Stomach (tissue), 4 donors: ENCODE data around the gene ATP5MC3.

Source experiments
- EP300 ChIP-seq: sonication (generic); formaldehyde crosslinking; IDR thresholded peaks from one replicate; pipeline ENCODE4 v1.6.1; 2017; ENCODE audit warnings: antibody characterized with exemption
- POLR2A ChIP-seq, 4 donors: fragments of 450-650 bp; IDR thresholded peaks; one replicate each; pipeline ENCODE4 v1.6.1; 2016; ENCODE audit warnings: antibody characterized with exemption in 4 of 4, control low read depth in 2 of 4, mild to moderate bottlenecking in 1 of 4, moderate library complexity in 1 of 4
- POLR2AphosphoS5 ChIP-seq, 3 donors: sonication (generic); formaldehyde crosslinking; IDR thresholded peaks; one replicate each; pipeline ENCODE4 v1.6.1; 2016; ENCODE audit warnings: antibody characterized with exemption in 3 of 3
- TF ChIP-seq, protein P1 (sequence below), 7 experiments: fragments of 450-650 bp in 4 of 7; fragments of 200-600 bp in 3 of 7; sonication (generic) in 3 of 7; IDR thresholded peaks; one replicate each; pipeline ENCODE4 v1.5.1; 2016 to 2019; ENCODE audit warnings: antibody characterized with exemption in 7 of 7, control low read depth in 2 of 7, mild to moderate bottlenecking in 1 of 7

DNA sequence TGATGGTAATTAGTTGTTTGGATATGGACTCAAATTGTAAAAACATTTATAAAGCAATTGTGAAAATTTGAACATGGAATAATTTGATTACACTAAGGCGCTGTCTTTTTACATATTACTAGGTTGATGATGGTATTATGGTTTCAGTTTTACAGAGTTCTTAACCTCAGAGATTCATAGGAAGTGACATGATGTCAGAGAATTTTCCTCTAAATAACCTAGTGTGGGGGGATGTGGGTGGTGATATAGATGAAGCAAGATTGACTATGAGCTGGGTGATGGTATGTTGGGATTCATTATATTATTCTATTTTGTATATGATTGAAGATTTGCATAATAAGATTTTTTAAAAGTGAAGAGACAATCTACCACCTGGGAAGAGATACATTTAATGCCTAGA lies 45.9 kb upstream of the ATP5MC3 start:
- TF ChIP-seq EP300, result no peak
- TF ChIP-seq, protein P1, sequence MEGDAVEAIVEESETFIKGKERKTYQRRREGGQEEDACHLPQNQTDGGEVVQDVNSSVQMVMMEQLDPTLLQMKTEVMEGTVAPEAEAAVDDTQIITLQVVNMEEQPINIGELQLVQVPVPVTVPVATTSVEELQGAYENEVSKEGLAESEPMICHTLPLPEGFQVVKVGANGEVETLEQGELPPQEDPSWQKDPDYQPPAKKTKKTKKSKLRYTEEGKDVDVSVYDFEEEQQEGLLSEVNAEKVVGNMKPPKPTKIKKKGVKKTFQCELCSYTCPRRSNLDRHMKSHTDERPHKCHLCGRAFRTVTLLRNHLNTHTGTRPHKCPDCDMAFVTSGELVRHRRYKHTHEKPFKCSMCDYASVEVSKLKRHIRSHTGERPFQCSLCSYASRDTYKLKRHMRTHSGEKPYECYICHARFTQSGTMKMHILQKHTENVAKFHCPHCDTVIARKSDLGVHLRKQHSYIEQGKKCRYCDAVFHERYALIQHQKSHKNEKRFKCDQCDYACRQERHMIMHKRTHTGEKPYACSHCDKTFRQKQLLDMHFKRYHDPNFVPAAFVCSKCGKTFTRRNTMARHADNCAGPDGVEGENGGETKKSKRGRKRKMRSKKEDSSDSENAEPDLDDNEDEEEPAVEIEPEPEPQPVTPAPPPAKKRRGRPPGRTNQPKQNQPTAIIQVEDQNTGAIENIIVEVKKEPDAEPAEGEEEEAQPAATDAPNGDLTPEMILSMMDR (IDR thresholded peaks at IDR 0.05), result no peak
- TF ChIP-seq POLR2AphosphoS5 (IDR thresholded peaks at IDR 0.05), result no peak
- TF ChIP-seq POLR2A (IDR thresholded peaks at IDR 0.05), result no peak
